Fibroblast of skin of abdomen (primary cell): ENCODE data around the gene LMCD1.

ENCODE experiments used
- DNase-seq: peaks from one replicate; pipeline ENCODE4 v3.0.0-alpha.2; 2013

LMCD1 gene

DNA sequence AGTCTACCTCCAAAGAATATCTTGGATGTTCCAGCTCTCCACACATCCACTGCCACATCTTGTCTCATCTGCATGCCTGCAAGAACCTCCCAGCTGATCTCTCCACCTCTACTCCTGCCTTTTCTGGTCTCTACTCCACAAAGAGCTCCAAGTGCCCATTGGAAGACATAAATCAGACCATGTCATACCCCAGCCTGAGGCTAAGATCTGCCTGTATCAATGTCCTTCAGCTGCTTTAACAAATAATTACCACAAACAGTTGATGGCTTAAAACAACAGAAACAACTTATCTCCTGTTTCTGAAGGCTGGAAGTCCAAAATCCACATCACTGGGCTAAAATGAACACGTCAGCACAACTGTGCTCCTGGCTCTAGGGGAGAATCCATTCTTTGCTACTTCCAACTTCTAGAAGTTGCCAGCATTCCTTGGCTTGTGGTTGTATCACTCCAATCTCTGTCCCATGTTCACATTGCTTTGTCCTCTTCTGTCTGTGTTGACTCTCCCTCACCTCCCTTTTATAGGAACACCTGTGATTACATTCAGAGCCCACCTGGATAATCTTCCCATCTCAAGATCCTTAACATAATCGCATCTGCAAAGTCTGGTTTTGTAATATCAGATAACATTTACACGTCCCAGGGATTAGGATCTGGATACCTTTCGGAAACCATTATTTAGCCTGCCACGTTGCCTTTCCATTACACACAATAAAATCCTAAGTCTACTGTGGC is 17.0 kb upstream of the LMCD1 start:
- DNase-seq: no peak

DNA sequence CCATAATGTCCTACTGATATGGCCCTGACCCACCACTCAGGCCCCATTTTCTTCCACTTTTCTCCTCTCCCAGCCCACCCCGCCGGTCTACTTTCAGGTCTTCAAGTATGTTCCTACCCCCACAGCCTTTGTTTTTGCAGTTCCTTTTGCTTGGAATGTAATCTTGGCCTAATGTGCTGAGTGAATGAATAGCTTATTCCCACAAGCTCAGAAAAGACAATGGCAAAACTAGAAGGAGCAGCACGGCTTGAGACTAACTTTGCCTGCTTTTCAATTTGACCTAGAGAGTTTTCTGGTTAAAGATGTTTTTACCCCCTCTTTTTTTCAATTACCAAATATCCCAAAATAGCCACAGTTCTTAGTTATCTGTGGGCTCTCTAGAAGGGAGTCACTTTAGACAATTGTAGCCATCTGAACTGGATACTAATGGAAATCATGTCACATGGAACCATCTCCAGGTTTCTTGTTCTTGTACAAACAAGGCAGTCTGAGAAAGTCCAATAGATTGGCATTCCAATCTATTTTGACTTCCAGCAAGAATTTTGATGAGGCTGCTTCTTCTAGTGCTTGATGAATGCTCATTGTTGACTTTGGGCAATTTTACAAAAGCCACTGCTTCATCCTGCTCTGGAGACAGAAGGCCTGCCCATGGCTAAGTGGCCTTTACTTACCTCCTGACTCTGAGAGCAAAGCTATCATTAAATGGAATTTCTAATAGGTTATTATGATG is 16.3 kb upstream of the LMCD1 start:
- no peak for DNase-seq

GRCh38 chr3:8485943-8486342 is 15.7 kb upstream of the LMCD1 start:
- DNase-seq: no peak

GRCh38 chr3:8486434-8486833 is 15.2 kb upstream of the LMCD1 start:
- DNase-seq: no peak

GRCh38 chr3:8486936-8487335 is 14.7 kb upstream of the LMCD1 start:
- no peak for DNase-seq

GRCh38 chr3:8488411-8488810 is 13.2 kb upstream of the LMCD1 start:
- DNase-seq: no peak

DNA sequence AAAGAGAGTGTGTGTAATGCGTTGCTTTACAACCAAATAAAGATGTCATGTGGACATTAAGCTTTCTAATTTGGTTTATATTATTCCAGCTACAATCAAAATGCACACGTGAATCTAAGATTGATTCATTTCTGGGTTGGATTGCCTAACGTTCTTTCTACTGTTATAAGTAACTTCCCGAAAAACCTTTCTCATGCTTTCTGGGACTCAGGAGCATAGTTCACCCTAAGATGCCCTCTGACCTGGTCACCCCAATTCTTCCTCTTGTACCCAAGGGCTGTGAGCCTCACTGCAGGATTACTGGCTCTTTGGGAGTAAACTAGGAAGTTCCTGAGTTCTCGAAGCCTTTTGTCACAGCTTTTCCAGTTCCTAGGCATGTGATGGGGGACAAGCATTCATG is 12.7 kb upstream of the LMCD1 start:
- DNase-seq: no peak

GRCh38 chr3:8489278-8489792 is 12.3 kb upstream of the LMCD1 start:
- no peak for DNase-seq

- peak; percentile 100 for DNase-seq
Measured at GRCh38 chr3:8490079-8490552, 11.5 kb upstream of the LMCD1 start.

GRCh38 chr3:8491271-8492144 is 10.1 kb upstream of the LMCD1 start:
- peak; percentile 87 for DNase-seq

DNA sequence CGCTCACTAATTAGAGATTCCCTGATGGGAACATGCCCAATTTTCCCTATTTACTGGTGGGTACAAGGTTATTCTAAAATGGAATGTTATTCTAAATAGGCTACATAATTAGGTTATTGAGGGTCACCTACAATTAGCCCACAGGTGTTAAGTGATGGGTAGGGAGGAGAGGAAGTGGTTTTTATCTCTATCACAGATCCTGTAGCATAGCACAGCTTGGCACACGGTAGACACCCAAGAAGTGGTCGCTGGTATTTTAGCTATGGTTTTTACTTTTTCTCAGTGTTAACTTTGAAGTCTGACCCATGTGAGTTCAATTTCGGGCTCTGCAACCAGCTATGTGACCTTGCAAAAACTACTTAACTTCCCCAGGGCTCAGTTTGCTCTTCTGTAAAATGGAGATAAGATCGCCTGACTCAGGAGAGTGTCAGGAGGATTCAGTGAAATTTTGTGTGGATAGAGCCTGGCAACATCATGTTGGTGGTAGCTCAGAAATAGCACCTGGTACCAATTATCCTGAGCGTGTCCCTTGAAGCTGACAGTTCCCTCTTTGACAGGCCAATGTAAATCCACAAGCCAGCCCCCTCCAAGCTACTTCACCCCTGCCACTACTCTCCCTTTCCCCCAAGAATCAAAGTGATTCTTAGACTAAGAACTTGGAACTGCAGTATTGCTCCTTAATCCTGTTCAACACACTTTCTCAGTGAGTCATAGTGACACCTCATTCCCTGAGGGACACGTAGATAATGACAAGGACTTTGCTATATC is 8.7 kb upstream of the LMCD1 start:
- DNase-seq: peak; percentile 50

DNA sequence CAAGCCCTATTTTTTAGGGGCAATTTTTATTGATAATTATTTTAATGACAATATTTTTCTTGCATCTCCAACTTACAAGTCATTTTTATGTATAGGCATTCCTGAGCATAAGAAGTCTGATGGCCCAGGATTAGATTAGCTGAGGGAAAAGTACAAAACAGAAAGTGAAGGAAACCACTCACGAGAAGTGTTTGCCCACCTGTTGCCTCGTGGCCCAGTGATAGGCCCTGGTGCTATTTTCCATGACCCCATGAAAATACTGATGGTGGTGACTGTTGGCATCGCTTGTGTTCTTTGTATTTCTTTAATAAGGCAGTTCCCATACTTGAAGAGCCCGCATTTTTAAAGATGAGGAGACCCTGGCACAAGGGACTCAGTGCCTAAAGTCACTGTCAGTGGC is 7.9 kb upstream of the LMCD1 start:
- DNase-seq: no peak

GRCh38 chr3:8494327-8494726 is 7.3 kb upstream of the LMCD1 start:
- no peak for DNase-seq

- DNase-seq: no peak
Measured at GRCh38 chr3:8497582-8497981, 4.0 kb upstream of the LMCD1 start.

DNA sequence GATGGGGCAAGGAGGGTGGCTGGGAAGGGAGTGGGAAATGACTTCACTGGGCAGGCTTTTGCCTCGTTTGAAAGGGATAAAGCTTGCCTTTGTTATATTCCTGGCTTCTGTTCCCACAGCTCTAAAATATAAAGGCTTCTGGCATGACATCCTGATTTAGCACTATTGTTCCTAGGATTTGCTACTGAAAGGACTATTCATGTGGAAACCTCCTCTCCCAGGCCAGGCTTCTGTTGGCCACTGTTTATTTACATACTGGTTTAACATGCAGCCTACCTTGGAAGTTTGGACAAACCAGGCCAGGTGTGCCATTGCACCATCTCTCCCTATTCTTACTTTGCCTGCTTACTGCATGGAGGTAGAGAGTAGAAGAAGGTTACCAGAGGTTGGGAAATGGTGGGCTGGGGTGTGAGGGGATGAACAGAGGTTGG is 2.4 kb upstream of the LMCD1 start:
- DNase-seq: no peak

DNA sequence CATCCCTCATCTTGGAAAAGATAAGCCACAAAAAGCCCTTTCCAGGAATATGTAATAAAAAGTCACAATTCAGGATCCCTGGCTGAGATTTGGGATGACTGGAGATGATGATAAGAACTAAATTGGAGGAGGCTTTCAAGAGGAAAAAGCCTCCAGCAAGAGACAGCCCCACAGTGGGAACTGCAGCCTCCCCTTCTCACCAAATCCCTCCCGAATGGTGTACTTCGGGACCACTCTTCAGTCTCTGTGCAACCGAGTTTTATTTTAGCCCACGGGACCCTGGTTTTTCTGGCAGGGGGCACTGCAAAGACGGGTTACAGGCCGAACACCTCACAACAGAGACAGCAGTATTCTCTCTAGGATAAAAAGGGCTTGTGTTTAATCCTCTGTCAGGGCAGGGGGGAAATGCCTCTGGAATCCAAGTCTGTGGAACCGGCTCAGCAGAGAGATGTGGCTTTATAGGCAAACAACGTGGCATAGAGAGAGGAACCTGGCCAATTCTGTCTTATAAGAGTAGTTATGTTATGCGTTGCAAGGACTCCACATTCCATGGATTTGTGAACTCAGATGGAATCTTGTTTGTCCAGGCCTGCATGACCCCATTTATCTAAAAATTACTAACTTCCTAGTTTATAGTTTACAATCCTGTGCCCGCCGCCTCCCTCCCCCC is 1.2 kb upstream of the LMCD1 start:
- DNase-seq: peak; percentile 76

DNA sequence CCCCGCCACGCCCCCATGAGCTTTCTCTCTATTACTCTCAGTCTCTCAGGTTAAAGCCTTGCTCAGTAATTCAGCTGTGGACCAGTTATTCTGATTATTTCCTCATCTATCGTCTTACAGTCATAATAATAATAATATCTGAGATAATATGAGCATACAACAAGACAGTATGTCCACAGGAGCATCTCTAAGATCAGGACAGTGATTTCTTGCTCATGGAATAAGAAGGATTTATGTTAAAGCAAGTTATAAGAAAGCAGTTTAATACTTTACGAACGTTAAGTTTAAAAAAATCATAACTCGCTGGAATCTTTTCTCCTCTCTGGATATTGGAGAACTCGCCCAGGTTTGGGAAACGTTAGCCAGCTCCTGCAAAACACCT is 643 bp upstream of the LMCD1 start:
- DNase-seq: no peak

DNA sequence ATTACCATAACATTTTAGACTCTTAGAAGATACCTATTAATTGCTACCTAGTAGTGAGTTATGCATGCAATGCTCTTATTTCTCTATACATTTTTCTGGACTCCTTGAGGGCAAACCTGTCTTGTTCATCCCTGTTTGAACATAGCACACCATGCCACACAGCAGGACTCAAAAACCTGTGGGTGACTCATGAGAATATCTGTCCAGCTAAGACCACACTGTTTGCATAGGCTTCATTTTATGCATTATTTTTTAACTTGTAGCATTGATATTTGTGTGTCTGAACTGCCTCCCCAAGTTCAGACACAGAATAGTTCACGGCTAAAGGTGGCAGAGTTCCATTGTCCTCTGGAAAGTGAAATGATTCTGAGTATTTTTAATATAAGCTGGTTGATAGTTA is 1.8 kb downstream of the LMCD1 start:
- no peak for DNase-seq

DNA sequence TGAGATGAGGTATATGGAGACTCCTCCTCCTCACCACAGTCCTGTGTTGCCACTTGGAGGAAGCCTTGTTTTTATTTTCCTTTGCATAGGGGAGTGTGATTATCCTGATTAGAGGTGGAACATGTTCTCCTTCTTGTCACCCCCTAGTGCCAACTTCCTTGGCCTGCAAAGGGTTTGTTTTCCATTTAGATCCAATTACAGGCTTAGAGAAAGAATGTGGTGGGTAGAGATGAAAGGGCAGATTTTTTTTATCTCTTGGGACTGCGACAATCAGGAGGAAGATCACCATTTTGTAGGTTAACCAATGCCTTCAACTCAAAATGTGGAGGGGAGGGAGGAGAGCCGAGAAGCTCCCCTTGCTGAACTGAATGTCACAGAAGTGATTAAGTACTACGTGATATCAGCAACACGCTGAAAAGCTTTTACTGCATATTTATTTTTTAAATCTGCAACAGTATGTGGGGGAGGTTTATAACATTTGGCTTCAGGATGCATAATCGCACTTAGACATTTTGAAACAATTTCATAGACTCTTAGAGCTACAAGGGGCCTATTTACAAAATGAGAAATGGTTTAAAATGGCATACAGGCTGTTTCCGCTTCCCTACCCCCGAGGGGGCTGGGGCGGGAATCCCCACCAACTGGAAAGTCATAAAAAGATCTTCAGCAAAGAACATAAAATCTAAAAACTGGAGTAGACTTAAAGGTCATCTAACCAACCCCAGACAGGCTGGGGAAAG is 2.4 kb downstream of the LMCD1 start:
- DNase-seq: no peak

DNA sequence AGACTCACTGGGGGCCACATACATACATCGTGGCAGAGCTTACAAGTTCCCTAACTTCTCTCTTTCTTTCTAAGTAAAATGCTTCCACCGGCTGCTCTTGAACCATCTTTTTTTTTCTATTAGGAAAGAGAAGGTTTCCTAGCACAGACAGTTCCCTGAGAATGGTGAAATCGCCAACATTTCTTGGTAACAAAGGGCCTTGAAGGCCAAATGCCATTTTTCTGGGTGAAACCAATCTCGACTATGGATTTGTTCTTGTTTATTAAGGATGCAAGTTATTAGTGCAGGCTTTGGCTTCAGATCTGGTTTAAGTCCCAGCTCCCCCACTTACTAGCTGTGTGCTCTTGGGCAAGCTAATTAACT is 3.0 kb downstream of the LMCD1 start:
- DNase-seq: no peak

GRCh38 chr3:8505621-8506020 is 4.0 kb downstream of the LMCD1 start:
- DNase-seq: no peak
